OCI-M2 (cell line): ENCODE results near the gene DTNB.
"Not testable (repeated sequence)": the region's sequence is repeated elsewhere in the genome, so short reads cannot be mapped to it uniquely, and the experiment has no call there.

Source experiments
- DNase-seq: peaks from one replicate; lab custom pipeline; 2025; ENCODE audit not compliant: unreplicated experiment; lab: John Stamatoyannopoulos, UW

Gene DTNB

GRCh38 chr2:25633801-25634200 is 39.6 kb downstream of the DTNB start:
- DNase-seq: not testable (repeated sequence)

GRCh38 chr2:25632396-25632795 is 41.0 kb downstream of the DTNB start:
- DNase-seq: no peak

GRCh38 chr2:25624635-25625034 is 48.7 kb downstream of the DTNB start:
- DNase-seq: no peak

GRCh38 chr2:25623361-25623760 is 50.0 kb downstream of the DTNB start:
- DNase-seq: no peak

- no peak for DNase-seq
Observed at GRCh38 chr2:25620711-25621110, 52.7 kb downstream of the DTNB start.

GRCh38 chr2:25620077-25620476 is 53.3 kb downstream of the DTNB start:
- DNase-seq: no peak

GRCh38 chr2:25619185-25619584 is 54.2 kb downstream of the DTNB start:
- no peak for DNase-seq

GRCh38 chr2:25618676-25619075 is 54.7 kb downstream of the DTNB start:
- no peak for DNase-seq

GRCh38 chr2:25617948-25618646 is 55.3 kb downstream of the DTNB start:
- DNase-seq: no peak

GRCh38 chr2:25615920-25616319 is 57.5 kb downstream of the DTNB start:
- no peak for DNase-seq

GRCh38 chr2:25615386-25615785 is 58.0 kb downstream of the DTNB start:
- DNase-seq: no peak

- DNase-seq: no peak
Observed at GRCh38 chr2:25614711-25615110, 58.7 kb downstream of the DTNB start.

- no peak for DNase-seq
Observed at GRCh38 chr2:25608718-25609117, 64.7 kb downstream of the DTNB start.

- DNase-seq: no peak
Observed at GRCh38 chr2:25606892-25607291, 66.5 kb downstream of the DTNB start.

GRCh38 chr2:25602333-25602723 is 71.0 kb downstream of the DTNB start:
- DNase-seq: no peak

GRCh38 chr2:25601711-25602332 is 71.6 kb downstream of the DTNB start:
- DNase-seq: not testable (repeated sequence)

GRCh38 chr2:25598911-25599310 is 74.5 kb downstream of the DTNB start:
- no peak for DNase-seq

GRCh38 chr2:25598332-25598731 is 75.0 kb downstream of the DTNB start:
- no peak for DNase-seq

GRCh38 chr2:25597881-25598280 is 75.5 kb downstream of the DTNB start:
- no peak for DNase-seq

GRCh38 chr2:25596516-25597244 is 76.7 kb downstream of the DTNB start:
- DNase-seq: no peak

- no peak for DNase-seq
Observed at GRCh38 chr2:25595393-25595792, 78.0 kb downstream of the DTNB start.

- no peak for DNase-seq
Observed at GRCh38 chr2:25594991-25595390, 78.4 kb downstream of the DTNB start.
